Mucosa of descending colon (tissue), 3 donors: Measurements from ENCODE around the gene PTPRN2. TPM values are rescaled to one million over a fixed set of nuclear protein-coding genes. Genes with fewer than 3 reads are reported as not detected.
"Not testable (repeated sequence)": the region's sequence is repeated elsewhere in the genome, so short reads cannot be mapped to it uniquely, and the experiment has no call there.

ENCODE experiments used
- ATAC-seq: fragments of 200-7000 bp; cut with Tn5 transposase; one replicate; pipeline ENCODE4 v1.9.1; 2020; ENCODE audit warnings: mild to moderate bottlenecking, moderate library complexity
- DNase-seq, 3 donors: peaks; one replicate each; pipeline ENCODE4 v3.0.0-alpha.2; 2020
- H3K36me3 ChIP-seq: fragments of 200-600 bp; one replicate; pipeline ENCODE4 v1.8.0; 2021; ENCODE audit warnings: low read depth, mild to moderate bottlenecking
- H3K4me1 ChIP-seq: fragments of 200-600 bp; one replicate; pipeline ENCODE4 v1.8.0; 2021; ENCODE audit warnings: low read depth, mild to moderate bottlenecking
- H3K4me3 ChIP-seq: fragments of 200-600 bp; one replicate; pipeline ENCODE4 v1.8.0; 2021; ENCODE audit warnings: mild to moderate bottlenecking
- H3K9me3 ChIP-seq: fragments of 200-600 bp; one replicate; pipeline ENCODE4 v1.8.0; 2021; ENCODE audit warnings: mild to moderate bottlenecking
- intact Hi-C, 2 donors: fragments of 100-400 bp; cut with DNase I in 1 of 2; cut with micrococcal nuclease in 1 of 2; formaldehyde crosslinking; loops; one replicate each; pipeline versions ENCODE4 v1.11.0 to v1.11.1; 2022; cut with DNase I, micrococcal nuclease
- total RNA-seq, 3 donors: library from RNA; stranded (reverse); fragmentation: NEBNext Ultra II Directional in 2 of 3; extraction: Animal tissue kit (Norgen Biotek cat#: 25700) in 2 of 3; gene quantifications; one replicate each; pipeline versions ENCODE4 v1.2.1 to v1.2.4, GENCODE V29; 2021 to 2023
- TF ChIP-seq, protein P1 (sequence below): fragments of 200-600 bp; IDR thresholded peaks from one replicate; pipeline ENCODE4 v1.8.0; 2022; ENCODE audit warnings: antibody characterized with exemption, mild to moderate bottlenecking
- donor health status: DM: no; HTN: no; CAD: no; lungs with moderate emphysema.
- donor health status: DM: no; HTN: no; CAD: no.
- donor health status: DM: no; HTN: yes; CAD: no.

The PTPRN2 gene
- total RNA-seq, 3 donors from 2014 or later: 12.5 to 28.0 (median 26.2) TPM

- DNase-seq (no peak), ATAC-seq (no peak)
- Histone ChIP-seq H3K4me3 (no peak overlapping the region), H3K4me1 (no peaks in the 10 kb centered on the region), H3K9me3 (no peaks in the 10 kb centered on the region), H3K36me3 (no peaks in the 10 kb centered on the region)
- intact Hi-C loops: no loop called here
- TF ChIP-seq, protein P1, sequence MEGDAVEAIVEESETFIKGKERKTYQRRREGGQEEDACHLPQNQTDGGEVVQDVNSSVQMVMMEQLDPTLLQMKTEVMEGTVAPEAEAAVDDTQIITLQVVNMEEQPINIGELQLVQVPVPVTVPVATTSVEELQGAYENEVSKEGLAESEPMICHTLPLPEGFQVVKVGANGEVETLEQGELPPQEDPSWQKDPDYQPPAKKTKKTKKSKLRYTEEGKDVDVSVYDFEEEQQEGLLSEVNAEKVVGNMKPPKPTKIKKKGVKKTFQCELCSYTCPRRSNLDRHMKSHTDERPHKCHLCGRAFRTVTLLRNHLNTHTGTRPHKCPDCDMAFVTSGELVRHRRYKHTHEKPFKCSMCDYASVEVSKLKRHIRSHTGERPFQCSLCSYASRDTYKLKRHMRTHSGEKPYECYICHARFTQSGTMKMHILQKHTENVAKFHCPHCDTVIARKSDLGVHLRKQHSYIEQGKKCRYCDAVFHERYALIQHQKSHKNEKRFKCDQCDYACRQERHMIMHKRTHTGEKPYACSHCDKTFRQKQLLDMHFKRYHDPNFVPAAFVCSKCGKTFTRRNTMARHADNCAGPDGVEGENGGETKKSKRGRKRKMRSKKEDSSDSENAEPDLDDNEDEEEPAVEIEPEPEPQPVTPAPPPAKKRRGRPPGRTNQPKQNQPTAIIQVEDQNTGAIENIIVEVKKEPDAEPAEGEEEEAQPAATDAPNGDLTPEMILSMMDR: no peak
These were observed 313.2 kb downstream of the PTPRN2 start for GRCh38 chr7:158274404-158274811.

DNA sequence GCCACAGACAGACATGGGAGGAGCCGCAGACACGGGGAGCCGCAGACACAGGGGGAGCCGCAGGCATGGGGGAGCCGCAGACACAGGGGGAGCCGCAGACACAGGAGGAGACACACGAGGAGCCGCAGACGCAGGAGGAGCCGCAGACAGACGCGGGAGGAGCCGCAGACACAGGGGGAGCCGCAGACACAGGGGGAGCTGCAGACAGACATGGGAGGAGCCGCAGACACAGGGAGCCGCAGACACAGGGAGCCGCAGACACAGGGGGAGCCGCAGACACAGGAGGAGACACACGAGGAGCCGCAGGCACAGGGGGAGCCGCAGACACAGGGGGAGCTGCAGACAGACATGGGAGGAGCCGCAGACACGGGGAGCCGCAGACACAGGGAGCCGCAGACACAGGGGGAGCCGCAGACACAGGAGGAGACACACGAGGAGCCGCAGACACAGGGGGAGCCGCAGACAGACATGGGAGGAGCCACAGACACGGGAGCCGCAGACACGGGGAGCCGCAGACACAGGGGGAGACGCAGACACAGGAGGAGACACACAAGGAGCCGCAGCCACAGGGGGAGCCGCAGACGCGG lies 313.8 kb downstream of the PTPRN2 start:
- H3K4me3 ChIP-seq, H3K4me1 ChIP-seq, H3K36me3 ChIP-seq, H3K9me3 ChIP-seq, ATAC-seq, intact Hi-C loops, DNase-seq: not testable (repeated sequence)

DNA sequence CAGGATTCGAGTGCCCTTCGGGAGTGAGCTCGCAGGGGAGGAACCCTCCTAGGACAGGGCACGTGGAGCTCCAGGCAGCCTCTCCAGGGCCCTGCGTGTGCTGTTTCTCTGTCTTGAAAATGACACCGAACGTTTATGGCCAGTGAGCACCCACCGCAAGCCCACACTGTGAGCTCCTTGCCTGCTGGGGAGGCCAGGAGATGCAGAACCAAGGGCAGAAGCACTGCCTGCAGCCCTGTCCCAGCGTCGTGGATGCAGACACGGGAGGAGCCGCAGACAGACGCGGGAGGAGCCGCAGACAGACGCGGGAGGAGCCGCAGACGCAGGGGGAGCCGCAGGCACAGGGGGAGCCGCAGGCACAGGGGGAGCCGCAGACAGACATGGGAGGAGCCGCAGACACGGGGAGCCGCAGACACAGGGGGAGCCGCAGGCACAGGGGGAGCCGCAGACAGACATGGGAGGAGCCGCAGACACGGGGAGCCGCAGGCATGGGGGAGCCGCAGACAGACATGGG lies 314.4 kb downstream of the PTPRN2 start:
- Histone ChIP-seq H3K4me3 (no peak overlapping the region), H3K36me3 (no peaks in the 10 kb centered on the region), H3K9me3 (no peaks in the 10 kb centered on the region), H3K4me1 (no peaks in the 10 kb centered on the region)
- DNase-seq (no peak), ATAC-seq (no peak)
- TF ChIP-seq, protein P1: no peak
- intact Hi-C loops: no loop called here

- no peaks in the 10 kb centered on the region for H3K36me3 ChIP-seq
- intact Hi-C loops: no loop called here
- H3K4me3 ChIP-seq: no peak overlapping the region
- TF ChIP-seq, protein P1: no peak
- DNase-seq (peak in 1 of 3 donors; percentile 14), ATAC-seq (no peak)
- peaks cover under 1% of the 10 kb centered on the region for H3K4me1 ChIP-seq
- no peaks in the 10 kb centered on the region for H3K9me3 ChIP-seq
These were observed 315.0 kb downstream of the PTPRN2 start for GRCh38 chr7:158272509-158273137.

GRCh38 chr7:158272091-158272490 lies 315.5 kb downstream of the PTPRN2 start:
- no peak for ATAC-seq
- peak in 1 of 3 donors; percentile 10 for DNase-seq
- Histone ChIP-seq H3K4me3 (no peak overlapping the region), H3K4me1 (peaks cover 5% of the 10 kb centered on the region), H3K9me3 (no peaks in the 10 kb centered on the region), H3K36me3 (no peaks in the 10 kb centered on the region)
- intact Hi-C loops: no loop called here
- TF ChIP-seq, protein P1: no peak

DNA sequence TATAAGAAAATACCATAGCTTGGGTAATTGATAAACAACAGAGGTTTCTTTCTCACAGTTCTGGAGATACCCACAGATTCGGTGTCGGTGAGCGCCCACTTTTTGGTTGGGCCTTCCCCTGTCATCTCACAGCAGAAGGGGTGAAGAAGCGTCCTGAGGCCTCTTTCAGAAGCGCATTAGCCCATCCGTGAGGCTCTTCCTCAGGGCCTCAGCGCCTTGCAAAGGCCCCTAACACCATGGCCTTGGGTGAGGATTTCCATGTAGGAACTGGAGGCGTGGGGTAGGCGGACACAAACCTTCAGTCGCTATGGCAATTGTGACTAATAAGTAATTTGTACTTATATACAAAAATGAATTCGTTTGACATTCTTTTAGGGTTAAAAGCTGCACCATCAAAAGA lies 316.0 kb downstream of the PTPRN2 start:
- ATAC-seq (no peak), DNase-seq (peak in 1 of 3 donors; percentile 2)
- Histone ChIP-seq H3K4me1 (peaks cover 8% of the 10 kb centered on the region), H3K4me3 (no peak overlapping the region), H3K36me3 (no peaks in the 10 kb centered on the region), H3K9me3 (no peaks in the 10 kb centered on the region)
- intact Hi-C loops: no loop called here
- TF ChIP-seq, protein P1: no peak
